A673 (cell line): ENCODE data around the gene GTPBP1. TPM values are rescaled to one million over a fixed set of nuclear protein-coding genes. Genes with fewer than 3 reads are reported as not detected.

Experiments
- BruUV-seq: library from RNA; stranded (reverse); fragments of 400-500 nt; replicated peaks from 2 replicates; lab custom pipeline; 2021; lab: Mats Ljungman, UMichigan
- CTCF ChIA-PET: fragments of 300-600 bp; sonication (Branson Sonifier 250); formaldehyde crosslinking; loops from one replicate; lab custom pipeline; 2022; ENCODE audit warnings: antibody characterized with exemption; lab: Charles Lee
- POLR2A ChIA-PET: fragments of 300-600 bp; sonication (Branson Sonifier 250); formaldehyde crosslinking; loops from one replicate; lab custom pipeline; 2022; ENCODE audit warnings: antibody characterized with exemption; ENCODE audit not compliant: low non-redundant PET; lab: Charles Lee
- DNase-seq: peaks from one replicate; pipeline ENCODE4 v3.0.0-alpha.2; 2015; ENCODE audit warnings: low spot score
- H3K27ac ChIP-seq: fragments of 200-600 bp; sonication (generic); 2 replicates; pipeline ENCODE4 v1.5.1; 2016; ENCODE audit warnings: mixed run types, low read depth, mild to moderate bottlenecking, mixed read lengths, antibody characterized with exemption, low read length; ENCODE audit not compliant: poor library complexity, severe bottlenecking
- H3K27me3 ChIP-seq: fragments of 200-600 bp; sonication (generic); replicated peaks from 2 replicates; pipeline ENCODE4 v1.6.1; 2017; ENCODE audit warnings: mixed run types, low read depth, mild to moderate bottlenecking, mixed read lengths, antibody characterized with exemption, low read length; ENCODE audit not compliant: insufficient read depth, poor library complexity
- H3K36me3 ChIP-seq: fragments of 200-600 bp; sonication (generic); 2 replicates; pipeline ENCODE4 v1.6.1; 2016; ENCODE audit warnings: mixed run types, mild to moderate bottlenecking, mixed read lengths, antibody characterized with exemption, low read length; ENCODE audit not compliant: insufficient read depth, poor library complexity, severe bottlenecking
- H3K4me1 ChIP-seq: fragments of 200-600 bp; sonication (generic); 2 replicates; pipeline ENCODE4 v1.6.1; 2017; ENCODE audit warnings: mixed run types, mild to moderate bottlenecking, mixed read lengths, antibody characterized with exemption, low read length; ENCODE audit not compliant: insufficient read depth, poor library complexity, severe bottlenecking
- H3K4me3 ChIP-seq: fragments of 200-600 bp; sonication (generic); 2 replicates; pipeline ENCODE4 v1.5.1; 2016; ENCODE audit warnings: low read depth, mixed run types, mild to moderate bottlenecking, mixed read lengths, low read length; ENCODE audit not compliant: poor library complexity, severe bottlenecking
- H3K9me3 ChIP-seq: fragments of 200-600 bp; sonication (generic); 2 replicates; pipeline ENCODE4 v1.6.1; 2016; ENCODE audit warnings: mixed run types, low read depth, mild to moderate bottlenecking, mixed read lengths, antibody characterized with exemption, low read length; ENCODE audit not compliant: poor library complexity, severe bottlenecking
- CTCF ChIP-seq: fragments of 300-800, 200-600 bp; sonication (generic); conservative IDR thresholded peaks from 2 replicates; pipeline ENCODE4 v1.5.1; 2017; ENCODE audit warnings: low read depth, mild to moderate bottlenecking, antibody characterized with exemption, low read length, moderate library complexity, mixed read lengths
- EZH2 ChIP-seq: fragments of 200-600 bp; sonication (generic); IDR thresholded peaks from 2 replicates; pipeline ENCODE4 v1.6.1; 2017; ENCODE audit warnings: borderline replicate concordance, low read depth, mild to moderate bottlenecking, mixed read lengths, antibody characterized with exemption, low read length; ENCODE audit not compliant: poor library complexity, severe bottlenecking
- intact Hi-C: fragments of 100-400 bp; cut with micrococcal nuclease; formaldehyde crosslinking; loops from one replicate; pipeline ENCODE4 v1.10.0; 2022; ENCODE audit not compliant: unreplicated experiment
- total RNA-seq: library from RNA; stranded (reverse); gene quantifications from 2 replicates; pipeline ENCODE4 v1.2.3, GENCODE V29; 2021

Gene GTPBP1
- total RNA-seq, 1 experiment from 2014 or later = 88.2 TPM

GRCh38 chr22:38700789-38701628 lies 4.7 kb upstream of the GTPBP1 start, which contains the start of gene JOSD1:
Gene JOSD1, minus strand, starts transcription at chr22:38700943. Its CDS starts 956 bp downstream, at chr22:38699987.
- POLR2A ChIA-PET = no interaction called here
- BruUV-seq = TSS peak; percentile 93
- H3K36me3 ChIP-seq = peaks cover 4% of the 10 kb centered on the region
- H3K9me3 ChIP-seq = no peaks in the 10 kb centered on the region
- DNase-seq = peak; percentile 96
- CTCF ChIA-PET = no interaction called here
- peaks cover 31% of the 10 kb centered on the region for H3K4me1 ChIP-seq
- peak within 1 kb of the TSS; percentile 94 for H3K4me3 ChIP-seq
- no peak for TF ChIP-seq CTCF
- no peak for TF ChIP-seq EZH2
- intact Hi-C loops = loop anchor here (10.0 kb wide), 1 partner anchor 196 kb away; the partner anchor contains the start of gene DDX17
- H3K27ac ChIP-seq = peak within 1 kb of the TSS; percentile 96
- H3K27me3 ChIP-seq = no peaks in the 10 kb centered on the region

DNA sequence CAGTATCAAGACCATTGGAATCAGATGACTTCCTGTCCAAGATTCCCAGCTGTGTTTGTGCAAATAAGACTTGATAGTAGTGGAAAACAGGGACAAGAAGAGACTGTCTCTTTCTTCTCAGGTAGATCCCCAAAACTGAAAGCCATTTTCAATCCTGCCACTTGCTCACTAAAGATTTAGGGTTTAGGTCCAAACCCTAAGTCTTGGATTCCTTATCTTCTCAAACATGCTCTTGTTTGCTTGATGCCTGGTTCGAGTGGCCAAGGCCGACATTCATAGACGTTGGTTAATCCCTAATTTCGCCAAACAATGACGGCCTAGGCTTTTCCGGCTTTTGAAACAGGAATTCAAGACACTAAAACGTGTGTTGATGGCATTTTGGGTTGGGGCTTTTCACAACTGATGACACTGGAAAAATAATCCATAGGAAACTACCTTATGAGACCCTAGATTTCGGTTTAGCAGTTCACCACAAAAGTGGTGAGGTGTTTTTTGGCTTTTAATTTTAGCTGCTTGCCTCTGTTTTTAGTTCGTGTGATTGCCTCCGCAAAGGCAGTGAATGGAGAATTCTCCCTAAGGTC lies 1.0 kb upstream of the GTPBP1 start:
- no peaks in the 10 kb centered on the region for H3K9me3 ChIP-seq
- intact Hi-C loops = loop anchor here (10.0 kb wide), 1 partner anchor 200 kb away; the partner anchor contains the start of gene DDX17
- CTCF ChIA-PET = no interaction called here
- BruUV-seq = no TSS peak
- peaks cover 28% of the 10 kb centered on the region for H3K4me1 ChIP-seq
- TF ChIP-seq CTCF (no peak), EZH2 (no peak)
- DNase-seq = peak; percentile 24
- H3K27me3 ChIP-seq = no peaks in the 10 kb centered on the region
- H3K36me3 ChIP-seq = peaks cover 3% of the 10 kb centered on the region
- H3K27ac ChIP-seq = peak overlapping the region; percentile 82
- POLR2A ChIA-PET = no interaction called here
- H3K4me3 ChIP-seq = peak overlapping the region; percentile 31

- peaks cover 18% of the 10 kb centered on the region for H3K36me3 ChIP-seq
- H3K4me3 ChIP-seq = peak overlapping the region; percentile 94
- ChIA-PET CTCF (interaction anchor here (1.0 kb wide), 1 partner anchor 19 kb away, joined by 5 read pairs; no protein-coding TSS in a partner anchor), POLR2A (no interaction called here)
- intact Hi-C loops = loop anchor here (10.0 kb wide), 1 partner anchor 202 kb away; the partner anchor contains the start of gene DDX17
- TF ChIP-seq CTCF = no peak
- TF ChIP-seq EZH2 = no peak
- peaks cover 28% of the 10 kb centered on the region for H3K4me1 ChIP-seq
- peak; percentile 28 for DNase-seq
- no TSS peak for BruUV-seq
- H3K27me3 ChIP-seq = no peaks in the 10 kb centered on the region
- peak overlapping the region; percentile 97 for H3K27ac ChIP-seq
- no peaks in the 10 kb centered on the region for H3K9me3 ChIP-seq
These were observed 557 bp downstream of the GTPBP1 start for GRCh38 chr22:38706101-38706900.
